Measurements from ENCODE around the gene LRRC10.

LRRC10 gene

GRCh38 chr12:69623970-69624369, 13.3 kb upstream of the LRRC10 start:
- Histone ChIP-seq H3K9me3 (ENCODE audit: control insufficient read depth, insufficient read depth, low read depth, low read length) (no peaks in the 10 kb centered on the region), H3K4me3 (ENCODE audit: low read depth, low read length) (no peak overlapping the region), H3K4me1 (ENCODE audit: control insufficient read depth, insufficient read depth, low read length) (no peaks in the 10 kb centered on the region), H3K36me3 (ENCODE audit: control insufficient read depth in 2 of 2, insufficient read depth in 1 of 2, low read length in 2 of 2) (no peaks in the 10 kb centered on the region), H3K27ac (ENCODE audit: extremely low read depth, low read depth, low read length) (no peak overlapping the region)
- CTCF ChIA-PET, result interaction anchor here (1.9 kb wide), 1 partner anchor 16 kb away, joined by 11 read pairs; no protein-coding TSS in a partner anchor
- POLR2A ChIA-PET, result no interaction called here
- no peak for TF ChIP-seq ZNF133 (tag by site-specific recombination; IDR thresholded peaks at IDR 0.05)
- no peak for TF ChIP-seq GLIS2 (tag by site-specific recombination; IDR thresholded peaks at IDR 0.05)
- TF ChIP-seq, protein P1, sequence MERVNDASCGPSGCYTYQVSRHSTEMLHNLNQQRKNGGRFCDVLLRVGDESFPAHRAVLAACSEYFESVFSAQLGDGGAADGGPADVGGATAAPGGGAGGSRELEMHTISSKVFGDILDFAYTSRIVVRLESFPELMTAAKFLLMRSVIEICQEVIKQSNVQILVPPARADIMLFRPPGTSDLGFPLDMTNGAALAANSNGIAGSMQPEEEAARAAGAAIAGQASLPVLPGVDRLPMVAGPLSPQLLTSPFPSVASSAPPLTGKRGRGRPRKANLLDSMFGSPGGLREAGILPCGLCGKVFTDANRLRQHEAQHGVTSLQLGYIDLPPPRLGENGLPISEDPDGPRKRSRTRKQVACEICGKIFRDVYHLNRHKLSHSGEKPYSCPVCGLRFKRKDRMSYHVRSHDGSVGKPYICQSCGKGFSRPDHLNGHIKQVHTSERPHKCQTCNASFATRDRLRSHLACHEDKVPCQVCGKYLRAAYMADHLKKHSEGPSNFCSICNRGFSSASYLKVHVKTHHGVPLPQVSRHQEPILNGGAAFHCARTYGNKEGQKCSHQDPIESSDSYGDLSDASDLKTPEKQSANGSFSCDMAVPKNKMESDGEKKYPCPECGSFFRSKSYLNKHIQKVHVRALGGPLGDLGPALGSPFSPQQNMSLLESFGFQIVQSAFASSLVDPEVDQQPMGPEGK (tag by site-specific recombination; IDR thresholded peaks at IDR 0.05), result no peak
- TF ChIP-seq, protein P2, sequence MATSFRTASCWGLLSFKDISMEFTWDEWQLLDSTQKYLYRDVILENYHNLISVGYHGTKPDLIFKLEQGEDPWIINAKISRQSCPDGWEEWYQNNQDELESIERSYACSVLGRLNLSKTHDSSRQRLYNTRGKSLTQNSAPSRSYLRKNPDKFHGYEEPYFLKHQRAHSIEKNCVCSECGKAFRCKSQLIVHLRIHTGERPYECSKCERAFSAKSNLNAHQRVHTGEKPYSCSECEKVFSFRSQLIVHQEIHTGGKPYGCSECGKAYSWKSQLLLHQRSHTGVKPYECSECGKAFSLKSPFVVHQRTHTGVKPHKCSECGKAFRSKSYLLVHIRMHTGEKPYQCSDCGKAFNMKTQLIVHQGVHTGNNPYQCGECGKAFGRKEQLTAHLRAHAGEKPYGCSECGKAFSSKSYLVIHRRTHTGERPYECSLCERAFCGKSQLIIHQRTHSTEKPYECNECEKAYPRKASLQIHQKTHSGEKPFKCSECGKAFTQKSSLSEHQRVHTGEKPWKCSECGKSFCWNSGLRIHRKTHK (tag by site-specific recombination; IDR thresholded peaks at IDR 0.05), result no peak
- TF ChIP-seq ZNF791 (tag by site-specific recombination; IDR thresholded peaks at IDR 0.05), result no peak
- no peak for TF ChIP-seq ZBTB21 (tag by site-specific recombination; IDR thresholded peaks at IDR 0.05)
- no peak for TF ChIP-seq HOXC10 (CRISPR knock-in tag; IDR thresholded peaks at IDR 0.05)

- H3K4me3 ChIP-seq (ENCODE audit: low read depth, low read length), result no peak overlapping the region
- no peaks in the 10 kb centered on the region for H3K36me3 ChIP-seq (ENCODE audit: control insufficient read depth in 2 of 2, insufficient read depth in 1 of 2, low read length in 2 of 2)
- H3K4me1 ChIP-seq (ENCODE audit: control insufficient read depth, insufficient read depth, low read length), result no peaks in the 10 kb centered on the region
- H3K27ac ChIP-seq (ENCODE audit: extremely low read depth, low read depth, low read length), result no peak overlapping the region
- H3K9me3 ChIP-seq (ENCODE audit: control insufficient read depth, insufficient read depth, low read depth, low read length), result no peaks in the 10 kb centered on the region
- POLR2A ChIA-PET, result no interaction called here
- CTCF ChIA-PET, result interaction anchor here (0.6 kb wide), 1 partner anchor 12 kb away, joined by 3 read pairs; no protein-coding TSS in a partner anchor
- TF ChIP-seq ZNF16 (tag by site-specific recombination; IDR thresholded peaks at IDR 0.05; ENCODE audit: low read depth), result no peak
- no peak for TF ChIP-seq PRDM1 (tag by site-specific recombination; IDR thresholded peaks at IDR 0.05)
- no peak for TF ChIP-seq OVOL3 (tag by site-specific recombination; IDR thresholded peaks at IDR 0.05)
- no peak for TF ChIP-seq ZBTB17 (tag by site-specific recombination; IDR thresholded peaks at IDR 0.05)
- TF ChIP-seq AEBP2 (tag by site-specific recombination; IDR thresholded peaks at IDR 0.05; ENCODE audit: borderline replicate concordance), result no peak
- TF ChIP-seq MZF1 (tag by site-specific recombination; IDR thresholded peaks at IDR 0.05; ENCODE audit: borderline replicate concordance), result no peak
- no peak for TF ChIP-seq ZNF777 (tag by site-specific recombination; IDR thresholded peaks at IDR 0.05; ENCODE audit: borderline replicate concordance)
- TF ChIP-seq ZNF585B (tag by site-specific recombination; IDR thresholded peaks at IDR 0.05), result no peak
- no peak for TF ChIP-seq ZNF302 (tag by site-specific recombination; IDR thresholded peaks at IDR 0.05; ENCODE audit: low read depth)
- TF ChIP-seq SP3 (tag by site-specific recombination; IDR thresholded peaks at IDR 0.05), result no peak
- TF ChIP-seq ZNF426 (tag by site-specific recombination; IDR thresholded peaks at IDR 0.05), result no peak
- TF ChIP-seq ZNF521 (tag by site-specific recombination; IDR thresholded peaks at IDR 0.05), result no peak
- TF ChIP-seq, protein P3, sequence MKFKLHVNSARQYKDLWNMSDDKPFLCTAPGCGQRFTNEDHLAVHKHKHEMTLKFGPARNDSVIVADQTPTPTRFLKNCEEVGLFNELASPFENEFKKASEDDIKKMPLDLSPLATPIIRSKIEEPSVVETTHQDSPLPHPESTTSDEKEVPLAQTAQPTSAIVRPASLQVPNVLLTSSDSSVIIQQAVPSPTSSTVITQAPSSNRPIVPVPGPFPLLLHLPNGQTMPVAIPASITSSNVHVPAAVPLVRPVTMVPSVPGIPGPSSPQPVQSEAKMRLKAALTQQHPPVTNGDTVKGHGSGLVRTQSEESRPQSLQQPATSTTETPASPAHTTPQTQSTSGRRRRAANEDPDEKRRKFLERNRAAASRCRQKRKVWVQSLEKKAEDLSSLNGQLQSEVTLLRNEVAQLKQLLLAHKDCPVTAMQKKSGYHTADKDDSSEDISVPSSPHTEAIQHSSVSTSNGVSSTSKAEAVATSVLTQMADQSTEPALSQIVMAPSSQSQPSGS (tag by site-specific recombination; IDR thresholded peaks at IDR 0.05; ENCODE audit: low read depth), result no peak
- TF ChIP-seq, protein P4, sequence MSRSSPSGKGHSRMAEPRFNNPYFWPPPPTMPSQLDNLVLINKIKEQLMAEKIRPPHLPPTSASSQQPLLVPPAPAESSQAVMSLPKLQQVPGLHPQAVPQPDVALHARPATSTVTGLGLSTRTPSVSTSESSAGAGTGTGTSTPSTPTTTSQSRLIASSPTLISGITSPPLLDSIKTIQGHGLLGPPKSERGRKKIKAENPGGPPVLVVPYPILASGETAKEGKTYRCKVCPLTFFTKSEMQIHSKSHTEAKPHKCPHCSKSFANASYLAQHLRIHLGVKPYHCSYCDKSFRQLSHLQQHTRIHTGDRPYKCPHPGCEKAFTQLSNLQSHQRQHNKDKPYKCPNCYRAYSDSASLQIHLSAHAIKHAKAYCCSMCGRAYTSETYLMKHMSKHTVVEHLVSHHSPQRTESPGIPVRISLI (tag by site-specific recombination; IDR thresholded peaks at IDR 0.05), result no peak
Measured at GRCh38 chr12:69621551-69621950, 10.8 kb upstream of the LRRC10 start.
